ENCODE results near the gene SNRPD2.

DNA sequence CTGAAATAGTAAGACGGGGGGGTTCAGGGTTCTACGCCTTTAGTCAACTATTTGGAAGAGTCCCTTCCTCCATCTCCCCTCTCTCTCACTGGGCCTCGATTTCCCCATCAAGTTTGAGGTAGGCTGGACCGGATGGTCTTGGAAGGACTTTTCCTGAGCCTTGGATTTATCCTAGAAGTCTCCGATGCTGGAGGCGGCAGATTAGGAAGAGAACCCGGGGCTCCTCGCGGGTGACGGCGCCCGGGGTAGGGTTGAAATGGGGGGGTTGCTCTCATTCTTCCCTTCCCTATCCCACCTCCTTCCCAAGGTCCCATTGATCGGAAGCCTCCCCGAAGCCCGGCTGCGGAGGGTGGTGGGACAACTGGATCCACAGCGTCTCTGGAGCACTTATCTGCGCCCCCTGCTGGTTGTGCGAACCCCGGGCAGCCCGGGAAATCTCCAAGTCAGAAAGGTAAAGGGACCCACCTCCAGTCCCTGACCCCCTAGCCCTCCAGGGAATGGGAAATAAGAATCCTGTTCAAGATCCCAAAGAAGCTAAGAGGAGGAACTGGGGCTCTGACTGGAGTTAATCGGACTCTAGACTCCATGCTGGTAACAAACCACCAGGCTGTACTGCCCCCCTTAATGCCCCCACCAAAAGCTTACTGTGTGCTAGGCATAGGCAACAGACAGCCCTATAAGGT lies 1.5 kb upstream of the SNRPD2 start:
- TF ChIP-seq, protein P1, sequence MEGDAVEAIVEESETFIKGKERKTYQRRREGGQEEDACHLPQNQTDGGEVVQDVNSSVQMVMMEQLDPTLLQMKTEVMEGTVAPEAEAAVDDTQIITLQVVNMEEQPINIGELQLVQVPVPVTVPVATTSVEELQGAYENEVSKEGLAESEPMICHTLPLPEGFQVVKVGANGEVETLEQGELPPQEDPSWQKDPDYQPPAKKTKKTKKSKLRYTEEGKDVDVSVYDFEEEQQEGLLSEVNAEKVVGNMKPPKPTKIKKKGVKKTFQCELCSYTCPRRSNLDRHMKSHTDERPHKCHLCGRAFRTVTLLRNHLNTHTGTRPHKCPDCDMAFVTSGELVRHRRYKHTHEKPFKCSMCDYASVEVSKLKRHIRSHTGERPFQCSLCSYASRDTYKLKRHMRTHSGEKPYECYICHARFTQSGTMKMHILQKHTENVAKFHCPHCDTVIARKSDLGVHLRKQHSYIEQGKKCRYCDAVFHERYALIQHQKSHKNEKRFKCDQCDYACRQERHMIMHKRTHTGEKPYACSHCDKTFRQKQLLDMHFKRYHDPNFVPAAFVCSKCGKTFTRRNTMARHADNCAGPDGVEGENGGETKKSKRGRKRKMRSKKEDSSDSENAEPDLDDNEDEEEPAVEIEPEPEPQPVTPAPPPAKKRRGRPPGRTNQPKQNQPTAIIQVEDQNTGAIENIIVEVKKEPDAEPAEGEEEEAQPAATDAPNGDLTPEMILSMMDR (IDR thresholded peaks at IDR 0.05; ENCODE audit: low read length), result peak; percentile 97
- TF ChIP-seq EZH2 (IDR thresholded peaks at IDR 0.05; ENCODE audit: borderline replicate concordance, low read length), result no peak

Measured in OCI-LY1 (cell line).